WTC11 (cell line): Measurements from ENCODE around the gene PEAK3. TPM values are rescaled to one million over a fixed set of nuclear protein-coding genes. Genes with fewer than 3 reads are reported as not detected.

ENCODE experiments used
- ATAC-seq: fragments of 200-7000 bp; cut with Tn5 transposase; 2 replicates; pipeline ENCODE4 v1.10.0; 2021; ENCODE audit warnings: mild to moderate bottlenecking, moderate library complexity
- CTCF ChIA-PET: fragments of 300-600 bp; sonication (Branson Sonifier 250); formaldehyde crosslinking; loops from one replicate; lab custom pipeline; 2021; ENCODE audit warnings: antibody characterized with exemption; lab: Charles Lee
- POLR2A ChIA-PET: fragments of 350-600 bp; sonication (Branson Sonifier 250); formaldehyde crosslinking; loops from one replicate; lab custom pipeline; 2021; ENCODE audit warnings: antibody characterized with exemption; lab: Charles Lee
- DNase-seq: peaks from one replicate; pipeline ENCODE4 v3.0.0; 2021; ENCODE audit warnings: low spot score
- H3K27ac Mint-ChIP-seq: 2 replicates; pipeline ENCODE4 v1.8.0; 2021; ENCODE audit warnings: mixed read lengths
- H3K27me3 Mint-ChIP-seq: 2 replicates; pipeline ENCODE4 v1.8.0; 2021; ENCODE audit warnings: low read depth, mild to moderate bottlenecking, moderate library complexity, mixed read lengths
- H3K36me3 Mint-ChIP-seq: 2 replicates; pipeline ENCODE4 v1.8.0; 2021; ENCODE audit warnings: mixed read lengths
- H3K4me1 Mint-ChIP-seq: 2 replicates; pipeline ENCODE4 v1.8.0; 2022; ENCODE audit warnings: mixed read lengths
- H3K4me3 Mint-ChIP-seq: 2 replicates; pipeline ENCODE4 v1.8.0; 2021; ENCODE audit warnings: mild to moderate bottlenecking, moderate library complexity, mixed read lengths
- H3K9me3 Mint-ChIP-seq: 2 replicates; pipeline ENCODE4 v1.8.0; 2021; ENCODE audit warnings: mixed read lengths
- CBFB ChIP-seq: sonication (generic); formaldehyde crosslinking; IDR thresholded peaks from 2 replicates; pipeline ENCODE4 v1.8.1; 2022; ENCODE audit warnings: mild to moderate bottlenecking, low read depth, missing genetic modification reagents
- GABPB1 ChIP-seq: sonication (generic); formaldehyde crosslinking; IDR thresholded peaks from 2 replicates; pipeline ENCODE4 v1.8.1; 2023; ENCODE audit warnings: mild to moderate bottlenecking, missing genetic modification reagents
- HMGA2 ChIP-seq: fragments of 250-450 bp; sonication (Bioruptor Pico); IDR thresholded peaks from 2 replicates; pipeline ENCODE4 v1.4.0; 2021; ENCODE audit warnings: mild to moderate bottlenecking, moderate library complexity
- IRF2 ChIP-seq: sonication (generic); formaldehyde crosslinking; IDR thresholded peaks from 2 replicates; pipeline ENCODE4 v1.8.0; 2022; ENCODE audit warnings: low read depth, missing genetic modification reagents, borderline replicate concordance
- NFYB ChIP-seq: sonication (generic); formaldehyde crosslinking; conservative IDR thresholded peaks from 2 replicates; pipeline ENCODE4 v1.8.0; 2022; ENCODE audit warnings: low read depth, missing genetic modification reagents
- PRRX2 ChIP-seq: fragments of 250-450 bp; sonication (Bioruptor Pico); IDR thresholded peaks from 2 replicates; pipeline ENCODE4 v1.8.0; 2021; ENCODE audit warnings: mild to moderate bottlenecking
- ZBTB21 ChIP-seq: sonication (generic); formaldehyde crosslinking; IDR thresholded peaks from 2 replicates; pipeline ENCODE4 v1.8.1; 2023; ENCODE audit warnings: mild to moderate bottlenecking, missing genetic modification reagents, borderline replicate concordance
- ZNF121 ChIP-seq: sonication (generic); formaldehyde crosslinking; IDR thresholded peaks from 2 replicates; pipeline ENCODE4 v1.8.0; 2023; ENCODE audit warnings: missing genetic modification reagents
- ZNF232 ChIP-seq: sonication (generic); formaldehyde crosslinking; IDR thresholded peaks from 2 replicates; pipeline ENCODE4 v1.8.0; 2022; ENCODE audit warnings: mild to moderate bottlenecking, missing genetic modification reagents
- ZNF423 ChIP-seq: fragments of 250-450 bp; sonication (Bioruptor Pico); IDR thresholded peaks from 2 replicates; pipeline ENCODE4 v2.1.2; 2022; ENCODE audit warnings: mild to moderate bottlenecking, moderate library complexity
- total RNA-seq: library from RNA; stranded (reverse); gene quantifications from 3 replicates; pipeline ENCODE4 v1.2.3, GENCODE V29; 2021
- TF ChIP-seq, protein P1 (sequence below): sonication (generic); formaldehyde crosslinking; IDR thresholded peaks from 2 replicates; pipeline ENCODE4 v1.8.1; 2023; ENCODE audit warnings: mild to moderate bottlenecking, moderate library complexity, missing genetic modification reagents
- TF ChIP-seq, protein P2 (sequence below): sonication (generic); formaldehyde crosslinking; IDR thresholded peaks from 2 replicates; pipeline ENCODE4 v1.8.1; 2023; ENCODE audit warnings: mild to moderate bottlenecking, missing genetic modification reagents, borderline replicate concordance
- TF ChIP-seq, protein P3 (sequence below): fragments of 250-450 bp; sonication (Bioruptor Pico); IDR thresholded peaks from 2 replicates; pipeline ENCODE4 v1.8.0; 2021; ENCODE audit warnings: mild to moderate bottlenecking

The PEAK3 gene
- total RNA-seq, 1 experiment from 2014 or later, result not detected

DNA sequence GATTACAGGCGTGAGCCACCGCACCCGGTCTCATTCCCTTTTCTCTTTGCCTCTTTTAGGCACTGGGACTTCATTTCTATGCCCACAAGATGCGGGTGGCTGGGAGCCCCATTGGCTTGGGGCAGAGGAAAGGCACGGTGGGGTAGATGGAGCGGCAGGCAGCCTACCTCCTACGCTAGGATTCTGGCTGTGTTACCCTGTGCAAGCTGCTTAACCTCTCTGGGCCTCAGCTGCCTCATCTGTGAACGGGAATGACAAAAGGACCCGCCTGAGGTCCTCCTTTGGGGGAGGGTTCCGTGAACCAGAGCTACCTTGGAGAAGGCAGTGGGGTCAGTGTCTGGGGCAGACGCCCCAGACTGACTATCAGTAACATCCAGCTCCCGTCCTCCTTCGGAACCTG lies 35.3 kb upstream of the PEAK3 start (continued):
- TF ChIP-seq, protein P1, sequence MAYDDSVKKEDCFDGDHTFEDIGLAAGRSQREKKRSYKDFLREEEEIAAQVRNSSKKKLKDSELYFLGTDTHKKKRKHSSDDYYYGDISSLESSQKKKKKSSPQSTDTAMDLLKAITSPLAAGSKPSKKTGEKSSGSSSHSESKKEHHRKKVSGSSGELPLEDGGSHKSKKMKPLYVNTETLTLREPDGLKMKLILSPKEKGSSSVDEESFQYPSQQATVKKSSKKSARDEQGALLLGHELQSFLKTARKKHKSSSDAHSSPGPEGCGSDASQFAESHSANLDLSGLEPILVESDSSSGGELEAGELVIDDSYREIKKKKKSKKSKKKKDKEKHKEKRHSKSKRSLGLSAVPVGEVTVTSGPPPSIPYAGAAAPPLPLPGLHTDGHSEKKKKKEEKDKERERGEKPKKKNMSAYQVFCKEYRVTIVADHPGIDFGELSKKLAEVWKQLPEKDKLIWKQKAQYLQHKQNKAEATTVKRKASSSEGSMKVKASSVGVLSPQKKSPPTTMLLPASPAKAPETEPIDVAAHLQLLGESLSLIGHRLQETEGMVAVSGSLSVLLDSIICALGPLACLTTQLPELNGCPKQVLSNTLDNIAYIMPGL (CRISPR knock-in tag), result no peak
- TF ChIP-seq, protein P2, sequence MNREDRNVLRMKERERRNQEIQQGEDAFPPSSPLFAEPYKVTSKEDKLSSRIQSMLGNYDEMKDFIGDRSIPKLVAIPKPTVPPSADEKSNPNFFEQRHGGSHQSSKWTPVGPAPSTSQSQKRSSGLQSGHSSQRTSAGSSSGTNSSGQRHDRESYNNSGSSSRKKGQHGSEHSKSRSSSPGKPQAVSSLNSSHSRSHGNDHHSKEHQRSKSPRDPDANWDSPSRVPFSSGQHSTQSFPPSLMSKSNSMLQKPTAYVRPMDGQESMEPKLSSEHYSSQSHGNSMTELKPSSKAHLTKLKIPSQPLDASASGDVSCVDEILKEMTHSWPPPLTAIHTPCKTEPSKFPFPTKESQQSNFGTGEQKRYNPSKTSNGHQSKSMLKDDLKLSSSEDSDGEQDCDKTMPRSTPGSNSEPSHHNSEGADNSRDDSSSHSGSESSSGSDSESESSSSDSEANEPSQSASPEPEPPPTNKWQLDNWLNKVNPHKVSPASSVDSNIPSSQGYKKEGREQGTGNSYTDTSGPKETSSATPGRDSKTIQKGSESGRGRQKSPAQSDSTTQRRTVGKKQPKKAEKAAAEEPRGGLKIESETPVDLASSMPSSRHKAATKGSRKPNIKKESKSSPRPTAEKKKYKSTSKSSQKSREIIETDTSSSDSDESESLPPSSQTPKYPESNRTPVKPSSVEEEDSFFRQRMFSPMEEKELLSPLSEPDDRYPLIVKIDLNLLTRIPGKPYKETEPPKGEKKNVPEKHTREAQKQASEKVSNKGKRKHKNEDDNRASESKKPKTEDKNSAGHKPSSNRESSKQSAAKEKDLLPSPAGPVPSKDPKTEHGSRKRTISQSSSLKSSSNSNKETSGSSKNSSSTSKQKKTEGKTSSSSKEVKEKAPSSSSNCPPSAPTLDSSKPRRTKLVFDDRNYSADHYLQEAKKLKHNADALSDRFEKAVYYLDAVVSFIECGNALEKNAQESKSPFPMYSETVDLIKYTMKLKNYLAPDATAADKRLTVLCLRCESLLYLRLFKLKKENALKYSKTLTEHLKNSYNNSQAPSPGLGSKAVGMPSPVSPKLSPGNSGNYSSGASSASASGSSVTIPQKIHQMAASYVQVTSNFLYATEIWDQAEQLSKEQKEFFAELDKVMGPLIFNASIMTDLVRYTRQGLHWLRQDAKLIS (CRISPR knock-in tag), result no peak
- no peak for TF ChIP-seq ZNF232 (CRISPR knock-in tag)

DNA sequence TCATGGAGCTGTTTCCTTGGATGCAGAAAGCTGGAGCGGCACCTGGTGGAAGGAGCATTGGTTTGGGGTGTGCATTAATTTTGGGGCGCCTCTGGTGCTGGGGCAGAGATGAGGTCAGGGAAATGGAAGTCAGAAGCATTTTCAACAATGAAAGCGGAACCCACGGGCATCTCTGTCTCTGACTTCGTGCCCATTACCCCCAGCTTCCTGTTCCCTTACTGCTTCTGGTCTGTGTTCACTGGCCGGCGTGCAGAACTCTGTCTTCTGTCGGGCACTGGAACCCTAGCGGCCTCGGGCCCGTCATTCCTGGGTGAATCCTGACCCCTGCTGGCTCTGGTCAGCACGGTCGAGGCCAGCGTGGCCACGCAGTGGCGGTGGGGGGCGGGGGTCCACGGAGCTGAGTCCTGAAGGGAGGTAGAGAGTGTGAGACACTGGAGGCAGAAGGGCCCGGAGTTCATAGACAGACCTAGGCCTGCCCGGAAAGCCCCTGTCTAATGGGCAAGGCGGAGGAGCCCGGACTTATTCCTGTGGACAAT lies 33.9 kb upstream of the PEAK3 start:
- ATAC-seq, result peak; percentile 71
- CTCF ChIA-PET, result interaction anchor here (0.6 to 3.3 kb wide), 52 partner anchors 9 to 592 kb away, joined by 3 to 42 read pairs (median 5); partner anchors contain the start of genes AP3D1, LSM7, PEAK3 and PLEKHJ1
- TF ChIP-seq GABPB1 (CRISPR knock-in tag), result peak; percentile 39; the same call in 1 of the 2 replicates
- TF ChIP-seq, protein P3, sequence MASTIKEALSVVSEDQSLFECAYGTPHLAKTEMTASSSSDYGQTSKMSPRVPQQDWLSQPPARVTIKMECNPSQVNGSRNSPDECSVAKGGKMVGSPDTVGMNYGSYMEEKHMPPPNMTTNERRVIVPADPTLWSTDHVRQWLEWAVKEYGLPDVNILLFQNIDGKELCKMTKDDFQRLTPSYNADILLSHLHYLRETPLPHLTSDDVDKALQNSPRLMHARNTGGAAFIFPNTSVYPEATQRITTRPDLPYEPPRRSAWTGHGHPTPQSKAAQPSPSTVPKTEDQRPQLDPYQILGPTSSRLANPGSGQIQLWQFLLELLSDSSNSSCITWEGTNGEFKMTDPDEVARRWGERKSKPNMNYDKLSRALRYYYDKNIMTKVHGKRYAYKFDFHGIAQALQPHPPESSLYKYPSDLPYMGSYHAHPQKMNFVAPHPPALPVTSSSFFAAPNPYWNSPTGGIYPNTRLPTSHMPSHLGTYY (CRISPR knock-in tag), result no peak

DNA sequence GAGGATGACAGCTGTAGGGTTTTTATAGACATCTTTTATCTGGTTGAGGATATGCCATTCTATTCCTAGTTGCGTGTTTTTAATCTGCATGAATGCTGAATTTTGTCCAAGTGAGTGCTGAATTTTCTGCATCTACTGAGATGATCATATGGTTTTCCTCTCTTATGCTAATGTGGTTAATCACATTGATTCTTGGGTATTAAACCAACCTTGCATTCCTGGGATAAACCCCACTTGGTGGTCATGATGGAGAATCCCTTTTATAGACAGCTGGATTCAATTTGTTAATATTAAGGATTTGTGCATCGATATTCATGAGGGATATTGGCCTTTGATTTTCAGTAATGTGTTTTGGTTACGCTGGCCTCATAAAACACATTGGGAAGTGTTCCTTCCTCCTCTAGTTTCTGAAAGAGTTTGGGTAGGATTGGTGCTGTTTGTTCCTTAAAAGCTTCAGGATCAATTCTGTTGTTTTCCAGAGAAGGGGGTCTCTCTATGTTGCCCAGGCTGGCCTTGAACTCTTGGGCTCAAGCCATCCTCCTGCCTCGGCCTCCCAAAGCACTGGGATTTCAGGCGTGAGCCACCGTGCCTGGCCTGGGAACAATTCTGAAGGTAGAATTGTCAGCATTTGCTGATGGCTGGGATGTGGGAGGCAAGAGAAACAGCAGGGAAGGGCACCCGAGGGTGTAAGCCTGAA lies 33.3 kb upstream of the PEAK3 start:
- H3K9me3 Mint-ChIP-seq, result peaks cover 9% of the 10 kb centered on the region
- H3K27ac Mint-ChIP-seq, result no peak overlapping the region
- H3K4me1 Mint-ChIP-seq, result 0 out of 2 replicates have a peak, but pooled peaks cover 2% of the 10 kb centered on the region
- ChIA-PET CTCF (interaction anchor here (0.6 to 3.3 kb wide), 47 partner anchors 8 to 385 kb away, joined by 3 to 42 read pairs (median 6); partner anchors contain the start of genes AP3D1, LSM7, PEAK3 and PLEKHJ1), POLR2A (interaction anchor here (0.5 kb wide), 1 partner anchor 15 kb away, joined by 5 read pairs; no protein-coding TSS in a partner anchor)
- H3K4me3 Mint-ChIP-seq, result no peak overlapping the region
- peaks cover 9% of the 10 kb centered on the region for H3K27me3 Mint-ChIP-seq
- no peak for TF ChIP-seq CBFB (CRISPR knock-in tag)
- TF ChIP-seq IRF2, result no peak
- TF ChIP-seq NFYB (CRISPR knock-in tag), result no peak
- TF ChIP-seq HMGA2 (CRISPR knock-in tag), result no peak
- peak; percentile 55; the same call in 1 of the 2 replicates for TF ChIP-seq ZNF423 (CRISPR knock-in tag)
- TF ChIP-seq ZNF121, result peak; percentile 26; the same call in 1 of the 2 replicates
- TF ChIP-seq ZBTB21 (CRISPR knock-in tag), result no peak
- TF ChIP-seq PRRX2 (CRISPR knock-in tag), result no peak
- no peak for ATAC-seq
- no peak for DNase-seq
- H3K36me3 Mint-ChIP-seq, result peaks cover 5% of the 10 kb centered on the region

More for the DNA sequence above, 33.9 kb upstream of the PEAK3 start:
- H3K4me3 Mint-ChIP-seq, result no peak overlapping the region
- DNase-seq, result peak; percentile 82
- H3K27me3 Mint-ChIP-seq, result peaks cover 9% of the 10 kb centered on the region
- peaks cover 9% of the 10 kb centered on the region for H3K9me3 Mint-ChIP-seq
- H3K27ac Mint-ChIP-seq, result no peak overlapping the region
- H3K4me1 Mint-ChIP-seq, result 0 out of 2 replicates have a peak, but pooled peaks cover 2% of the 10 kb centered on the region
- peaks cover 5% of the 10 kb centered on the region for H3K36me3 Mint-ChIP-seq
- POLR2A ChIA-PET, result interaction anchor here (0.5 to 1.0 kb wide), 3 partner anchors 14 to 77 kb away, joined by 4 to 5 read pairs (median 4); no protein-coding TSS in a partner anchor
